GM12874 (cell line): ENCODE data around the gene MOSPD3.

Experiments
- CTCF ChIP-seq: IDR thresholded peaks from 2 replicates; pipeline ENCODE4 v1.5.1; 2011; ENCODE audit warnings: low read depth, mild to moderate bottlenecking, control low read depth, low read length, moderate library complexity; ENCODE audit not compliant: insufficient read depth

MOSPD3 gene

GRCh38 chr7:100568176-100568895 is 44.0 kb upstream of the MOSPD3 start:
- no peak for TF ChIP-seq CTCF

- peak; percentile 68 for TF ChIP-seq CTCF
Observed at GRCh38 chr7:100568896-100569844, 43.2 kb upstream of the MOSPD3 start.

DNA sequence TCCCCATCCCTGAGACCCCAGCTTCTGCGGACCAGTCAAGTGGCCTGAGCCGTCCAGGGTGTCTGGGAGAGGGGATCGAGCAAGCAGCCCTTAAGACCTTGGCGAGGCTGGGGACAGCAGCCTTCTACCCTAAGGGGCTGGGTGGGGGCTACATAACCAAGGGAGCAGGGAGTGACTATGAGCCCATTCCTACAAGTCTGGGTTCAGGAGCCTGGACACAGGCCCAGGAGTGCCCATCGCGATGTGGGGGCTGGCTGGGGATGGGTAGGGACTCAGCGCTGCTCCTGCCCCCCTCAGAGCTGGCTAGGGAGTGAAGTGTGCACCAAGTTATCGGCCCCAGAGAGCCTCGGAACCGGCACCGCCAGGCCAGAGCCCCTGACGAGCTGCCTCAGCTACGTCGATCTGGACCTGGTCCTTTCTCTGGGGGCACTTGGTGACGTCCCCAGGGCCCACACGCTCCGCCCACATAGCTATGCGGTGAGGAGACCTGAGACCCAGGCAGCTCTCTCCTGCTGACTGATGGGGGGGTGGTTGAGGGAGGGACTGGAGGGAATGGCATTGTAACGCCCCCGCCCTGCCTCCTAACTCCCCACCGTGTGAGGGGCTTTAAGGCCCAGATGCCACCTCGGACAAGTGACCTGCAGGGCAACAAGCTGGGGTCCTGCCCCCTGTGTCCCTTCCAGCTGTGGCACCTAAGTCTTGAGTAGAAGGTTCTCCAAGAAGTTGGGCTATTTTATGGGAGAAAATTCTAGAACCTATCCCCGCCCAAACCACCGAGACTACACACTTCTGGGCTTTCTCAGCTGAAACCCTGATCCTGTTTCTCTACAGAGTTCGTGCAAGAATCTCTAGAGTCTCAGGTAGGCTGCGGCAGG is 41.1 kb upstream of the MOSPD3 start:
- TF ChIP-seq CTCF: no peak

- no peak for TF ChIP-seq CTCF
Observed at GRCh38 chr7:100571829-100572116, 40.6 kb upstream of the MOSPD3 start.

- TF ChIP-seq CTCF: 0 out of 2 replicates have a peak, but pooled peaks have one; percentile 2
Observed at GRCh38 chr7:100572281-100572948, 39.9 kb upstream of the MOSPD3 start.

- no peak for TF ChIP-seq CTCF
Observed at GRCh38 chr7:100572949-100573675, 39.2 kb upstream of the MOSPD3 start.
